NK-92 treated with Interleukin-12 subunit alpha and Interleukin-12 subunit beta, amount 100 ng/mL, for 24 hours (cell line): ENCODE results near the gene CHMP4B.

Experiments
- DNase-seq: peaks from one replicate; lab custom pipeline; 2025; lab: John Stamatoyannopoulos, UW

The CHMP4B gene

GRCh38 chr20:33840759-33841435 is 29.7 kb downstream of the CHMP4B start:
- DNase-seq, result no peak

DNA sequence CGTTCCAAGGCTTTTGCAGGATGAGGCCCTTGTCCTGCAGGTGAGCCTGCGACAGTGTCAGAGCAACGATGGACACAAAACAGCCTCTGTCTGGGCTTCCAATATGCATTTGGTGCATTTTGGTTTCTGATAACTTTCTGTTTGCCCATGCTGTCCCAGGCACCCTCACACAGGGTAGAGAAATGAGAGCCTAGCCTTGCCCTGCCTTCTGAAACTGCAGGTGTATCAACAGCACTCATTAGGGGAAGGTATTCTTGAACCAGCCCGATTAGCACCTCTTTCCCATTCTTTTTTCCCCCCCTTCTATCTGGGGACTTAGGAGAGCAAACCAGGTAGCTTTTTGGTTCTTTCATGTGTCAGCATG is 30.3 kb downstream of the CHMP4B start:
- no peak for DNase-seq

GRCh38 chr20:33842346-33842745 is 31.2 kb downstream of the CHMP4B start:
- DNase-seq, result no peak

GRCh38 chr20:33843050-33843449 is 31.9 kb downstream of the CHMP4B start:
- no peak for DNase-seq

GRCh38 chr20:33843854-33844253 is 32.7 kb downstream of the CHMP4B start:
- DNase-seq, result no peak

DNA sequence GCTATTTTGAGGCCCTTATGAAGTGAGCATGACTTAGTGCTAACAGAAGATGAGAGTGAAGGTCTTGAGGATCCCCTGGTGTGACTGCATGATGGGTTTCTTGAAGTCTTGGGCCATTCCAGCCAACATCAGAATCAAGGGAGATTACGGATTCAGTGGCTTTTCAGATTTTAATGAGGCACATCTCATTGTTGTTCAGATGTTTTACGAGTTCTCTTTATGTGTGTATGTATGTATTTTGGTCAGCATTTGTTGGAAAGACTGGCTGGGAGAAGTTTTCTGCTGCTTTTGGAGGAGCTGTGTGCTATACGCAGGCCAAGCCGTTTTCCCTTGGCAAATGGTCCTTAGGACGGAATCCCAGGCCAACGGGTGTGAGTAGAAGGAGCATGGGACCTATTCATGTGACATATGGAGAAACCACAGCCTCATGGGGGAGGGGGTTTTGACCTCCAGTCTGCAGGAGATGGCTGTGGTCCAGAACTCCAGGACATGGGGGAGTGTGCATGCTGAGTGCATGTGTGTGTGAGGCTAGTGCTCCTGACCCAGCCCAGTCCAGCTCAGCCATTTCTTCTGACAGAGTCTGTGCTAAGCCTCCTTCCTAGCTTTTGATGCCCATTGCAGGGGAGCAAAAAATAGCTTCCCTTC is 35.3 kb downstream of the CHMP4B start:
- DNase-seq, result no peak

GRCh38 chr20:33847006-33847405 is 35.9 kb downstream of the CHMP4B start:
- no peak for DNase-seq

- no peak for DNase-seq
Measured at GRCh38 chr20:33848391-33848790, 37.2 kb downstream of the CHMP4B start.

DNA sequence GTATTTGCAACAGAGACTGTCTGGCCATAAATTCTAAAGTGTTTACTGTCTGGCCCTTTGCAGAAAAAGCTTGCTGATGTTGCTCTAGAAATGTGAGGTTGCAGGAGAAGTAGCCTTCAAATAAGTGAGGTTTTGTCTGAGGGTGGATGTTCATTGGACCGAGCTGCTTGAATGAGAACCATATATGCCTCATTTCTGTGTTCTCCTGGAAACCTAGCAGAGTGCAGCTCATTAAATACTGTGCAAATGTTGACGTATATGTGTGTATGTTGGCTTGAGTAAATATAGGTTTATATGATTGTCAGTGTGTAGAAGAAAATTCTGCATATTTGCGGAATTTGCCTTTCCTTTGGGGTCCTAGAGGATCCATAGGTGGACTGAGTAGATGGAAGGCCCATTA is 39.0 kb downstream of the CHMP4B start:
- no peak for DNase-seq

GRCh38 chr20:33851842-33852466 is 40.8 kb downstream of the CHMP4B start:
- no peak for DNase-seq

DNA sequence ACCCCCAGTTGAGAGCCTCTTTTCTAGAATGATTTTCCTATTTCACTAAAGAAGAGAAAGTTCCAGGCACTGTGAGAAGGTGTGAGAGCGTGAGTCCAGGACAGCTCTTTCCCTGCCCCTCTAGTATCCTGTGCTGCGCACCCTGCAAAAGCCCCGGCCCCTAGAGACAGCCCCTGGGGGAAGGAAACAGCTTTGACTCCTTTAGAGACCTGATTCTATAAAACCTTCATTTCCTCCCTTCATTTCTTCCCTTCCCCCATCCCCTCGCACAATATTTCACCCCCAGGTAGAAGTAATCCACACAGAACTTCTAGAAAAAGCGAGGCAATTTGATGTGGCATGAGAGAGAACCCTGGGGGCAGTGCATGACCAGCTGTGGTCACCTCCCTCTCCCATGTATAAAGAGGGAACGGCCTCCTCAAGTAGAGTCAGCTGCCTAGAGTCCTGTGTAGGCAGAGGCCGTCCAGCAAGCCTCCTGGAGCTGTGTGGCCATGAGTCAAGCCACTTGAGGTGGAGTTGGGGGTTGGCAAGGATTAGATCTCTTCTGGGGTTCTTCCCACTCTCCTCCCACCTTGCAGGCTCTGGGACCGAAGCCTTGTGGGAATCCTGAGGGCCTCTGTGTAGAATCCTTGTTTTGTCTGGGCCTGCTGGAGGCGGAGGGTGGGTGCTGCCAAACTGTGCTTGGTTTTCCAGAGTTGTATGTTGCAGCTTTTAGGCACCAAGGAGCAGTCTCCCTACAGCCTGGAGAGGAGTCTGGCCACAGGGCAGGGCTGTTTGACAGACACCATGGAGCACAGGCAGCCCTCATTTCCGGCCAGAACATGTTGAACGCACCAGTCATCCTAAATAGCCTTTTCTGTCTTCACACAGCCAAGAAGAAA is 41.7 kb downstream of the CHMP4B start:
- DNase-seq, result no peak

GRCh38 chr20:33853507-33853813 is 42.3 kb downstream of the CHMP4B start:
- no peak for DNase-seq

GRCh38 chr20:33857722-33858563 is 46.8 kb downstream of the CHMP4B start:
- no peak for DNase-seq

DNA sequence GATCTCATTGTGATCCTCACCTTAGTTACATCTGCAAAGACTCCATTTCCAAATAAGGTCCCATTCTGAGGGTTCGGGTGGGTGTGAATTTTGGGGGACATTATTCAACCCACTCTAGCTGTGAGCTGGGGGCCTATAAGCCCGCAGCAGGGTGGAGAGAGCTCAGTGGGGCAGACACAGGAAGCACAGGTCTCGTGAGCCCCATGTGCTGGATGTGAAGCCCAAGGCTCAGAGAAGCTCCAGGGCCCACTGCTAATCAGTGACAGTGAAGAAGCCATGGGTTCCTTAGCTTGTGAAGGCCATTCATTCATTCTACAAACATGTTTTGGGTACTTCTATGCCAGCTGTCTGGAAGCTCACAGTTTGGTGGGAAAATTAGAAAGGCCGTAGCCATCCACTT is 47.5 kb downstream of the CHMP4B start:
- DNase-seq, result no peak

- DNase-seq, result no peak
Measured at GRCh38 chr20:33859157-33859695, 48.1 kb downstream of the CHMP4B start.

- no peak for DNase-seq
Measured at GRCh38 chr20:33859751-33860150, 48.6 kb downstream of the CHMP4B start.

GRCh38 chr20:33861458-33861857 is 50.3 kb downstream of the CHMP4B start:
- no peak for DNase-seq

DNA sequence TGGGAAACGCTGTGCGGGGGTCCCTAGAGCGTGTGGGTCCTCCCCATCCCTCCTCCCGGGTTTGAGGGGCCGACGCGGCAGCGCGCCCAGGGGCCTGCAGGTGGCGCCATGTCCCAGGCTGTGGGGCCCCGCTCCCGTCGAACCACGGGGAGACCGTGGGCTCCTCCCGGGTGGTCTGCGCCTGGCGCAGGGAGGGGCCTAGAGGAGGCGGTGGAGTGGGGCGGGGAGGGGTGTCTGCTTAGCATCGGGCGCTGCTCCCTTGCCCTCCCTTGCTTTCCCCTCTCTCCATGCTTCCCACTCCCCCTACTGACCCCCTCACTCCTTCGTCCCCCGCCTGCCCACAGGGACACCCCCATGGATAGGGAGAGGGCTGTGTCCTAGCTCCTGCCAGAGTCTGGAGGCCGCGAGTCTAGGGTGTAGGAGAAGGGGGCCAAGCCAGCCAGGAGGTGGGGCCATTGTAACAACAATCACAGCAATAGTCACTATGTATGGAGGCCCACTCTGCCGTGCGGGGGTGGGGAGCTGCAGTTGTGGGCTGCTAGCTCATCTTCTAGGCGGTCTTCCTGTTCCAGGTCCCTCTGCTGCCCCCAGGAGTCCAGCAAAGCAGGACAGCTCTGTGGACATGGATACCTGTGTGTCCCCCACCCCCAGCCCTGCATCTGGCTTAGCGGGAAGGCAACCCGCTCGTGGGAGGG is 51.7 kb downstream of the CHMP4B start:
- no peak for DNase-seq

DNA sequence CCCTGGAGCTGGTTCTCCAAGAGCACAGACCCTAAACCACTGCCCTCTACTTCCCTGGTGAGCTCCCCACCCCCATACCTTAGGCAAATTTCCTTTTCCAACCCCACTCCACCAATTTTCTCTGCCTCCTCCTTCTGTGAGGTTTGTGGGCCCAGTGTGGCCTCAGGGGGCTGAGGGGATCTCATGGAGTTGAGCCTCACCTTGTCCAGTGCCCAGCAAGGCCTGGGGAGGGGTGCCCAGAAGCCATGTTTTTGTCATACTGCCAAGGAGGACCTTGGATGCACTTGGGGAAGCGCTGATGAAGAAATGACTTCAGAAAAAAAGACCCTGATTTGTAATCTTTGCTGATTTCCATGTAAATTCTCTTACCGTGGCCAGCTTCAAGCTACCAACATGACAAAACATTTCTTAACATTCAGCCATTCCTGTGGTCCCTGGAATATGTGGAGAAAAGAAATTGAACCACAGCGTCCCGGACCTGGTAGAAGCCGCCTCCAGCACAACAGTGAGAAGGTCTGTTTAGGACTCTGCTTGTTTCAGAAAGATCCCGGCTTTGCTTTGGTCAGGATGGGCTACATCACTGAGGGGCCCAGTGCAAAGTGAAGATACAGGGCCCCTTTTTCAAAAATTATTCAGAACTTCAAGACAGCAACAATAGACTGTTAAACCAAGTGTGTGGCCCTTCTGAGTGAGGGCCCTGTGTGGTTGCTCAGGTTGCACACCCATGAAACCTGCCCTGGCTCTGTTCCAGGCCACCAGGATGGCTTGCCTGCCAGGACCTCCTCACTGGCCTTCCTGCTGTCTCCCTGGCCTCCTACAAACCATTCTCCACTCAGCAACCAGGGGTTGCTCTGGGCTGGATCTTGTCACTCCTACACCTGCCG is 52.5 kb downstream of the CHMP4B start:
- DNase-seq, result no peak
